Measurements from ENCODE around the gene KCNT2. TPM values are rescaled to one million over a fixed set of nuclear protein-coding genes. Genes with fewer than 3 reads are reported as not detected.

KCNT2 gene
- total and polyA plus RNA-seq, 2 of the 8 experiments (the other 6 are each of a cell fraction or from before 2014, with no cell fraction given) = 2.3 to 10.2 TPM

DNA sequence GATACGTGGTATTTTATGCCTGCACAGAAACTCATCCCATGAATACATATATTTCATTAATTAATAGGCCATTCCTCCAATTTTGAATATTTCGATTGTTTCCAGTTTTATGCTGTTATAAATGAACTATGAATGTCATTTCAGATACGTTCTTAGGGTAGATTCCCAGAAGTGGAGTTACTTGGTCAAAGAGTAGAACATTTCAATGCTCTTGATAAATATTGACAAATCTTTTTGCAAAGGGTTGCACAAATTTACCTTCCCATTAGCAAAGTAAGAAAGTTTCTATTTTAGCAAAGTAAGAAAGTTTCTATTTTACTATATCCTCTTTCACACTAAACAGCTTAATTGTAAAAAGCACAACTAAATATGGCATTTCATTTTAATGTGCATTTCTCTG lies 48.9 kb downstream of the KCNT2 start:
- no peak overlapping the region for H3K23ac ChIP-seq (ENCODE audit: insufficient read length)
- H2BK15ac ChIP-seq (ENCODE audit: low read length) = no peak overlapping the region
- no peak overlapping the region for H3K18ac ChIP-seq (ENCODE audit: extremely low read depth, low read length)
- no peak for FAIRE-seq
- no peak overlapping the region for H3K14ac ChIP-seq (ENCODE audit: insufficient read length)
- no peaks in the 10 kb centered on the region for H3K23me2 ChIP-seq (ENCODE audit: low read depth, low read length)
- no peak overlapping the region for H3K4me3 ChIP-seq (ENCODE audit: extremely low read depth in 1 of 4, insufficient read depth in 2 of 4, low read depth in 3 of 4, low read length in 4 of 4)
- ChIA-PET POLR2A (ENCODE audit: partially characterized antibody) (interaction anchor here (0.6 kb wide), 1 partner anchor 9 kb away, joined by 3 read pairs; no protein-coding TSS in a partner anchor), CTCF (ENCODE audit: partially characterized antibody) (interaction anchor here (1.2 kb wide), 1 partner anchor 50 kb away, joined by 3 read pairs; no protein-coding TSS in a partner anchor)
- no peak overlapping the region for H3K4me2 ChIP-seq (ENCODE audit: insufficient read depth in 1 of 2, low read depth in 2 of 2, low read length in 2 of 2)
- no peak for DNase-seq (ENCODE audit: low read depth in 1 of 2, low spot score in 2 of 2)
- H4K8ac ChIP-seq (ENCODE audit: extremely low read depth, insufficient read depth, low read length) = no peak overlapping the region
- H2BK12ac ChIP-seq (ENCODE audit: low read depth, low read length) = no peak overlapping the region
- H3K79me1 ChIP-seq (ENCODE audit: low read depth, low read length) = no peaks in the 10 kb centered on the region
- peaks cover 0 to under 1% (median 0%) of the 10 kb centered on the region in 4 experiments; a peak in 2 of 8 replicates for H3K36me3 ChIP-seq (ENCODE audit: control insufficient read depth in 2 of 4, insufficient read depth in 4 of 4, low read length in 3 of 4)
- H2BK120ac ChIP-seq (replicated peaks; ENCODE audit: low read depth, low read length) = no peak overlapping the region
- H4K20me1 ChIP-seq (replicated peaks in 1 of 2; ENCODE audit: control insufficient read depth in 1 of 2, insufficient read depth in 2 of 2, low read length in 2 of 2) = peaks cover 1 to 6% of the 10 kb centered on the region in 2 experiments
- H3K4me1 ChIP-seq (replicated peaks in 1 of 4; ENCODE audit: control insufficient read depth in 3 of 4, insufficient read depth in 4 of 4, low read length in 3 of 4) = peaks cover 0 to 4% (median 0%) of the 10 kb centered on the region in 4 experiments; a peak in 1 of 7 replicates
- H2BK20ac ChIP-seq (ENCODE audit: low read length) = no peak overlapping the region
- H3K56ac ChIP-seq (replicated peaks; ENCODE audit: insufficient read length, low read depth, low read length) = no peak overlapping the region
- peaks cover 0 to 70% of the 10 kb centered on the region in 2 experiments; a peak in 2 of 4 replicates for H3K79me2 ChIP-seq (ENCODE audit: control insufficient read depth in 1 of 2, insufficient read depth in 2 of 2, low read length in 2 of 2)
- H4K91ac ChIP-seq (replicated peaks; ENCODE audit: insufficient read length, low read length) = no peak overlapping the region
- H2AFZ ChIP-seq (ENCODE audit: low read length) = no peak overlapping the region
- no peak overlapping the region for H3K27ac ChIP-seq (ENCODE audit: low read depth, low read length)
- H2AK5ac ChIP-seq (ENCODE audit: low read depth, low read length) = no peak overlapping the region
- no peak overlapping the region for H3K4ac ChIP-seq (replicated peaks; ENCODE audit: insufficient read length, low read depth, low read length)
- H2BK5ac ChIP-seq (ENCODE audit: low read depth, low read length) = no peak overlapping the region
- WGBS, 2 experiments (ENCODE audit: extremely low coverage in 1 of 2, insufficient coverage in 1 of 2, insufficient read length in 1 of 2, insufficient replicate concordance in 2 of 2, low coverage in 1 of 2, low lambda C conversion rate in 2 of 2, missing lambda C conversion rate in 1 of 2) = 90% methylated on average over 3 of the region's 3 CpGs; no CpG with 5 or more reads in 1 of the 2 experiments
- no peak overlapping the region for H3K9ac ChIP-seq (replicated peaks in 1 of 4; ENCODE audit: extremely low read depth in 1 of 4, low read depth in 3 of 4, low read length in 3 of 4)
- peaks cover 0 to 7% of the 10 kb centered on the region in 2 experiments; a peak in 2 of 4 replicates for H3K9me3 ChIP-seq (ENCODE audit: insufficient read depth in 2 of 2, low read depth in 1 of 2, low read length in 1 of 2)
- H4K5ac ChIP-seq (ENCODE audit: insufficient read length, low read depth, low read length) = no peak overlapping the region
- no peaks in the 10 kb centered on the region for H3K27me3 ChIP-seq (replicated peaks in 1 of 4; ENCODE audit: control insufficient read depth in 3 of 4, extremely low read depth in 1 of 4, insufficient read depth in 3 of 4, low read length in 3 of 4)
- no peak for TF ChIP-seq JUN (IDR thresholded peaks at IDR 0.05; ENCODE audit: low read depth, low read length)
- no peak for TF ChIP-seq TBP (IDR thresholded peaks at IDR 0.05; ENCODE audit: low read depth, low read length)
- no peak for TF ChIP-seq PHF8 (conservative IDR thresholded peaks at IDR 0.05; ENCODE audit: low read depth, low read length)
- no peak for TF ChIP-seq SAP30 (IDR thresholded peaks at IDR 0.05; ENCODE audit: insufficient read depth, insufficient replicate concordance, low read length)
- no peak for TF ChIP-seq POLR2AphosphoS5 (IDR thresholded peaks at IDR 0.05; ENCODE audit: low read depth, low read length)
- TF ChIP-seq RAD21 (IDR thresholded peaks at IDR 0.05 in 1 of 2, conservative IDR thresholded peaks at IDR 0.05 in 1 of 2; ENCODE audit: low read depth in 2 of 2, low read length in 2 of 2) = no peak
- TF ChIP-seq CBX8 (IDR thresholded peaks at IDR 0.05; ENCODE audit: borderline replicate concordance, low read depth, low read length) = no peak
- no peak for TF ChIP-seq CREB1 (IDR thresholded peaks at IDR 0.05)
- TF ChIP-seq GABPA (IDR thresholded peaks at IDR 0.05; ENCODE audit: borderline replicate concordance, insufficient read depth, low read length) = no peak
- no peak for TF ChIP-seq KDM1A (IDR thresholded peaks at IDR 0.05; ENCODE audit: borderline replicate concordance, low read length)
- TF ChIP-seq CTBP2 (IDR thresholded peaks at IDR 0.05; ENCODE audit: borderline replicate concordance, insufficient read depth, insufficient read length, low read length) = no peak
- TF ChIP-seq RXRA (IDR thresholded peaks at IDR 0.05; ENCODE audit: insufficient read depth, low read depth, low read length) = no peak
- TF ChIP-seq HDAC6 (IDR thresholded peaks at IDR 0.05; ENCODE audit: low read depth, low read length) = no peak
- no peak for TF ChIP-seq SUZ12 (IDR thresholded peaks at IDR 0.05; ENCODE audit: low read length)

All from H1 (cell line).